Measurements from ENCODE around the gene SPA17.

GRCh38 chr11:124643042-124643604, 30.6 kb upstream of the SPA17 start:
- TF ChIP-seq CTCF (IDR thresholded peaks at IDR 0.05) (no peak), EP300 (IDR thresholded peaks at IDR 0.05) (no peak), POLR2AphosphoS5 (IDR thresholded peaks at IDR 0.05) (no peak), POLR2A (IDR thresholded peaks at IDR 0.05) (no peak)

All from sigmoid colon (tissue), 4 donors.